Stimulated activated CD4-positive, alpha-beta T cell treated with anti-CD3 and anti-CD28 coated beads, Interleukin-1b, Interleukin-23, amount 100 ng/mL, for 24 hours (primary cell): Measurements from ENCODE around the gene QRFP.
"Not testable (repeated sequence)": the region's sequence is repeated elsewhere in the genome, so short reads cannot be mapped to it uniquely, and the experiment has no call there.

Experiments used
- DNase-seq, 4 experiments: peaks; one replicate each; pipeline ENCODE4 v3.0.0-alpha.2; 2020; ENCODE audit warnings: low read depth in 4 of 4, low spot score in 1 of 4

QRFP gene

GRCh38 chr9:130852801-130853200 is 43.8 kb downstream of the QRFP start:
- DNase-seq, result no peak

- DNase-seq, result no peak
Observed at GRCh38 chr9:130849356-130849755, 47.3 kb downstream of the QRFP start.

GRCh38 chr9:130848514-130848913 is 48.1 kb downstream of the QRFP start:
- not testable (repeated sequence) for DNase-seq

DNA sequence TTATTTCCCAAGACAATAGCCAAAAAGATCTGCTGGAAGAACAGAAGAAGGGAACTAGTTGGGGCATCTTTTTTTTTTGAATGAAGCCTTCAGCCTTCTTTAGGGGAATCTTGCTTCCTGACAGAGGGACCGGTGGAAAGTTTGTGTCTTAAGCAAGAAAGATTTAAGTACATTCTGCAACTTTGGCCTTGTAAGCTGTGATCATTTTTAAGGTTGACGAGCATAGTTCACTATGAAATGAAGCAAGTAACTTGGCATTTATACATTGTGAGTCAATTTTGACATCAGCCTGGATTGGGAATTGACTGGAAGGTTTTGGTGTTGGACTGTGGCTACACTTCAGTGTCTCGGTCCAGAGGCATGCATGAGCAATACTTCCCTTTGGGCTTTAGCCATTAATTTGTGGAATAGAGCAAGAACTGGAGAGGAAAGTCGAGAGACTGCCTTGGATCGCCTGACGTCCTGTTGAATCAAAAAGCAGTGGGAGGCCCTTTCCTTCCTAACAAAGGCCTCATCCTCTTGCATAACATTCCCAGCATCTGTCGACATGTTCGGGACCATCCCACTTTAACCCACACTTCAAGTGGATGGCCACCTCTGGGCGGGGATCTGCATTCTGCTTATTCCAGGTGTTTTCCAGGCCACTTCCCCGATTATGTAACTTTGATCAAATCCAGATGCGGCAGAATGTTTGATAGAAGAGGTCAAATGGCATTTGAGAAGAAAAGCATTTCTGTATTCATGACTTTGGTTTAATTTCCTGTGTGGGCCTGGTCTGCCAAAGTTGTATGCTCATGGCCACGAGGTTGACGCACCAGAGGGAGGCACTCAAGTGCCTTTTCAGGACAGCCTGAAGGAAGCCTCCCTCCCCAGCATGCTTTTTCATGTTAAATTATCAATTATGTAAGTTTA is 49.0 kb downstream of the QRFP start:
- DNase-seq, result no peak

DNA sequence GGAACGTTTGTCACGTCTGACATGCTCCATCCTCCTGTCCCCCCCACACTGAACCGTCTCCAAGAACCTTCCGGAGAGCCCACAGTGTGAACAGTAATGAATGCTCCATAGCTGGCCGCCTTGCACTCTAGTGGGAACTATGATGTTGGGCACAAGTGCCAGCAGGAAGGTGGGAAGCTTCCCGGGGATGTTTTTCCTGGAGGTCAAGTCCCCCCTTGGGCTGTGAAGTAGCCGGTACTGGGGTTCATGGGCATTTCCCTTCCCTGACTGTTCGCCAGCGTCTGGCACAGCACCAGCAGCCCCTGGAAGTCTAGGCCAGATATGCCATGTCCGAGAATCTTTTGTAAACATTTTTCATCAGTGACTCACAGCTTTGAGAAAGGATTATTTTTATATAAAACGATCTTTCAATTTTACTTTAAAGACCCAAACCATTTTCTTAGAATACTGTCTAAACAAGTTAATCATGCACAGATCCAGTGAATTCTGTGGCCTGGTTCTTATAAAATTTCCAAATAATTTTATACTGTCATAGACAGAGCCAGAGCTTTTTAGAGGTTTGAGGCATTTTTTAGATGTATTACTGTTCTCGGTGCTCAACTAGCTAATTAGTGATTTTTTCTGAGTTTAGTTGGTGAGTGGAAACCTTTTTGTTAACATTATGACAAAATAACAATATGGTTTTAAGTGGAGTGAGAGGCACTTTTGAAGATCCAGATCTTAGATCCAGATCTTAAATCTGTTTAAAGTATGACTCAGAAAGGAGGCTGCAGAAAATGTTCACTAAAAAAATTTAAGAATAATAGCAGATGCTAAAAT is 49.9 kb downstream of the QRFP start:
- DNase-seq, result no peak

DNA sequence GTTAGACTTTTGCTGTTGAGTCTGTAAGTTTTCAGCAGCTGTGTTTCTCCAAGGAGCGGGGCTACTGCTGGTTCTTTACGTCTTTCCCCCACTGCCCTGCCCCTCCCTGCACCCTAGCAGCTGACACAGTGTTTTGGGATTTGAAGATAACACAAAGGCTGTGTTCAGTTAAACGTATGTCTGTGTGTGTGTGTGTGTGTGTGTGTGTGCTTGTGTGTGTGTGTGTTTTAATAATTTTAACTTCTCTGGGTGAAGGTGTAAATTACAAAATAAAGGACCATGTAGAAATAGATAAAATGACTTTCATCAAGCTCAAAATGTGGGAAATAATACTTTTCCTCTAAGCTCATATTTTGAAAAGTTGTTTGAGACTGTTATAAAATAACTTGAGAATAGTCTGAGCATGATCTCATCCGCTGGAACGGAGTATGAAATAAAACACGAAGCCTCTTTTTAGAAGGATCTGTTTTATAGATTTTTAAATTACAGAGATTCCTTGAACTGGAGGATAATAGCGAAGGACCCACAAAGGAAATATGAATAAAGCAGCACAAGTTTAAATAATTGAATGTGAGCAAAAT is 50.6 kb downstream of the QRFP start:
- DNase-seq, result no peak

DNA sequence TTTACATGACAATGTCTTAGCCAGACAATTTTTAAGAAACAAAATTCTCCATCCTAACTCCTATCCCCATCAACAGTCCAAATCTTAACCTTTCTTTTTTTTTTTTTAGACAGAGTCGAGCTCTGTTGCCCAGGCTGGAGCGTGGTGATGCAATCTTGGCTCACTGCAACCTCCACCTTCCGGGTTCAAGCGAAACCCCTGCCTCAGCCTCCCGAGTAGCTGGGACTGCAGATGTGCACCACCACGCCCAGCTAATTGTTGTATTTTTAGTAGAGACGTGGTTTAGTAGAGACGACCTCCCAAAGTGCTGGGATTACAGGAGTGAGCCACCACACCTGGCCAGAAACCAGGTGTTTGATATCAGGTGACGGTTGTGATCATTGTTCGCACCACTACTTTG is 51.4 kb downstream of the QRFP start:
- no peak for DNase-seq

GRCh38 chr9:130844044-130844451 is 52.6 kb downstream of the QRFP start:
- DNase-seq, result no peak

DNA sequence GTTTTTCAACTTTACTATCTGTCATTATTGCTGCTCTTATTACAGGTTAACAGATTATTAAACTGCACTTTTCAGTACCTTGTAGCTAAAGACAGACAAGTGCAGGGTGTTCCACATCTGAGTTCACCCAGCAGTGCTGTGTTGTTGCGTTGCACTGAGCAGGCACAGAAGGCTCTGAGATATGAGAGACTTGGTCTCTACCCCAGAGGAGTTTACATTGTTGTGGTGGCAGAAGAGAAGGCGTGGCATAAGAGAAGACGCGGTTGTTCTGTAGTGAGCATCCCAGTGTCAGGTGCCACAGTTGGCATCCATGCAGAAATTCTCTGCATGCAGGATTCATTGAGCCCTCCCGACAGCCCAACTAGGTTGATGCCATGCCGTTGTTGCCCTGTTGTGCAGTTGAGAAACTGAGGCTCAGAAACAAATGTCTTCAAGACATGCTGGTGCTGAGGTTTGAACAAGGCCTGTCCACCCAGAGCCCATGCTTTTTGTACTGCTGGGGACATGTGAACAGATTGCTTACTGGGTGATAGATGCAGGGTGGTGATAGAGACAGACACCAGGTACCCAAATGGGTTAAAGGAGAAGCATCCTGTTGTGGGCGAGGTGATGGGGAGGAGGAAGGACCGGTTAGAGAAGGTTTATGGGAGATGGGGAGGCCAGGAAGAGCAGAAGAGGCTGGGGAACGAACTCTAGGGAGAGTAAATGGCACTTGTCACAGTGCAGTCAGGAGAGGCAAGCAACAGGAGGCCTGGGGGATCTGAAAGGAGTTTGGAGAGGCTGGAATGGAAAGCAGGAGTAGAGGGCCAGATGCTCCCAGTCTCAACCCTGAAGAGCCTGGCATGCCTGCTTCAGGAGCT is 53.3 kb downstream of the QRFP start:
- no peak for DNase-seq
